ENCODE results near the gene KIN. TPM values are rescaled to one million over a fixed set of nuclear protein-coding genes. Genes with fewer than 3 reads are reported as not detected.
"Not testable (repeated sequence)": the region's sequence is repeated elsewhere in the genome, so short reads cannot be mapped to it uniquely, and the experiment has no call there.

The KIN gene
- total RNA-seq, 6 experiments from 2014 or later, result 2.3 to 4.3 (median 3.4) TPM

GRCh38 chr10:7750222-7750621, 37.6 kb downstream of the KIN start:
- WGBS (ENCODE audit: insufficient coverage, low coverage, low lambda C conversion rate, missing lambda C conversion rate), result 50% methylated on average over 2 of the region's 5 CpGs
- H3K27me3 ChIP-seq, result no peaks in the 10 kb centered on the region
- ATAC-seq, result no peak
- intact Hi-C loops (cut with DNase I), result no loop called here
- peaks cover 0 to 86% (median 41%) of the 10 kb centered on the region in 4 donors for H3K36me3 ChIP-seq
- H3K9me3 ChIP-seq, result no peaks in the 10 kb centered on the region
- no peak overlapping the region for H3K4me3 ChIP-seq
- no peaks in the 10 kb centered on the region for H3K4me1 ChIP-seq
- TF ChIP-seq CTCF (IDR thresholded peaks at IDR 0.05), result no peak
- no peak for TF ChIP-seq POLR2A (IDR thresholded peaks at IDR 0.05)
- H3K27ac ChIP-seq, result no peak overlapping the region
- no peak for DNase-seq

GRCh38 chr10:7748637-7749036, 39.2 kb downstream of the KIN start:
- H3K9me3 ChIP-seq; intact Hi-C loops (cut with DNase I); DNase-seq; H3K27me3 ChIP-seq; H3K4me3 ChIP-seq; ATAC-seq; H3K27ac ChIP-seq; H3K4me1 ChIP-seq: not testable (repeated sequence)
- H3K36me3 ChIP-seq, result peaks cover 0 to 94% (median 46%) of the 10 kb centered on the region in 4 donors
- 88% methylated on average over 6 of the region's 7 CpGs for WGBS (ENCODE audit: insufficient coverage, low coverage, low lambda C conversion rate, missing lambda C conversion rate)

GRCh38 chr10:7744307-7744706, 43.5 kb downstream of the KIN start:
- DNase-seq (no peak), ATAC-seq (no peak)
- no peak for TF ChIP-seq CTCF (IDR thresholded peaks at IDR 0.05)
- 81% methylated on average over 8 of the region's 8 CpGs for WGBS (ENCODE audit: insufficient coverage, low coverage, low lambda C conversion rate, missing lambda C conversion rate)
- H3K4me1 ChIP-seq, result no peaks in the 10 kb centered on the region
- H3K4me3 ChIP-seq, result no peak overlapping the region
- peaks cover 0 to 96% (median 38%) of the 10 kb centered on the region in 4 donors for H3K36me3 ChIP-seq
- intact Hi-C loops (cut with DNase I), result no loop called here
- no peaks in the 10 kb centered on the region for H3K9me3 ChIP-seq
- no peaks in the 10 kb centered on the region for H3K27me3 ChIP-seq
- no peak overlapping the region for H3K27ac ChIP-seq

- no peaks in the 10 kb centered on the region for H3K27me3 ChIP-seq
- H3K9me3 ChIP-seq, result no peaks in the 10 kb centered on the region
- intact Hi-C loops (cut with DNase I), result no loop called here
- H3K27ac ChIP-seq, result no peak overlapping the region
- H3K4me3 ChIP-seq, result no peak overlapping the region
- 73% methylated on average over 14 of the region's 20 CpGs for WGBS (ENCODE audit: insufficient coverage, low coverage, low lambda C conversion rate, missing lambda C conversion rate)
- peaks cover 0 to 85% (median 34%) of the 10 kb centered on the region in 4 donors for H3K36me3 ChIP-seq
- no peak for ATAC-seq
- no peak for TF ChIP-seq POLR2A (IDR thresholded peaks at IDR 0.05)
- no peak for TF ChIP-seq CTCF (IDR thresholded peaks at IDR 0.05)
- no peak for DNase-seq
- no peaks in the 10 kb centered on the region for H3K4me1 ChIP-seq
Measured at GRCh38 chr10:7738536-7739407, 49.0 kb downstream of the KIN start.

DNA sequence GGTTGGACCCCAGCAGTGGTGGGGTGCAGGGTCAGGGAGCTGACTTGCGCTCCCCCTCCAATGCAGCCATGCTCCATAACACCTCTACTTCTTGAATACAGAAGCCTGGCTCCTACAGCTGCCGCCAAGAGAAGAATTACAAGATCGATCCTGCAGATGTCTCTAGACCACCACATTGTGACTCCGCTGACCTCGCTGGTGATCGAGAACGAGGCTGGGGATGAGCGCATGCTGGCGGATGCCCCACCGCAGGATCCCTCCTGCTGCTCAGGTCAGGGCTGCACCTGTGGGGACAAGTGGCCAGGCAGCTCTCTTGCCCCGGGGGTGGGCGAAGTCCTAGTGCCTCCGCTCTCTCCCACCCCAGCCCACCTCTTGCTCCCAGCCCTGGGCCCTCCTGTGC, 53.0 kb downstream of the KIN start:
- no peak overlapping the region for H3K4me3 ChIP-seq
- DNase-seq (no peak), ATAC-seq (peak; percentile 15 to 45 (median 21))
- no peaks in the 10 kb centered on the region for H3K9me3 ChIP-seq
- WGBS (ENCODE audit: insufficient coverage, low coverage, low lambda C conversion rate, missing lambda C conversion rate), result no CpG with 5 or more reads among the region's 13 CpGs
- intact Hi-C loops (cut with DNase I), result no loop called here
- no peak for TF ChIP-seq CTCF (IDR thresholded peaks at IDR 0.05)
- TF ChIP-seq POLR2A (IDR thresholded peaks at IDR 0.05), result no peak
- no peaks in the 10 kb centered on the region for H3K4me1 ChIP-seq
- no peak overlapping the region for H3K27ac ChIP-seq
- H3K36me3 ChIP-seq, result peaks cover 0 to 85% (median 39%) of the 10 kb centered on the region in 4 donors
- H3K27me3 ChIP-seq, result no peaks in the 10 kb centered on the region

Data from right lobe of liver (tissue), 6 donors.